Measurements from ENCODE around the gene ASB10. TPM values are rescaled to one million over a fixed set of nuclear protein-coding genes. Genes with fewer than 3 reads are reported as not detected.

The ASB10 gene
- total RNA-seq, 1 donor from 2014 or later: not detected

DNA sequence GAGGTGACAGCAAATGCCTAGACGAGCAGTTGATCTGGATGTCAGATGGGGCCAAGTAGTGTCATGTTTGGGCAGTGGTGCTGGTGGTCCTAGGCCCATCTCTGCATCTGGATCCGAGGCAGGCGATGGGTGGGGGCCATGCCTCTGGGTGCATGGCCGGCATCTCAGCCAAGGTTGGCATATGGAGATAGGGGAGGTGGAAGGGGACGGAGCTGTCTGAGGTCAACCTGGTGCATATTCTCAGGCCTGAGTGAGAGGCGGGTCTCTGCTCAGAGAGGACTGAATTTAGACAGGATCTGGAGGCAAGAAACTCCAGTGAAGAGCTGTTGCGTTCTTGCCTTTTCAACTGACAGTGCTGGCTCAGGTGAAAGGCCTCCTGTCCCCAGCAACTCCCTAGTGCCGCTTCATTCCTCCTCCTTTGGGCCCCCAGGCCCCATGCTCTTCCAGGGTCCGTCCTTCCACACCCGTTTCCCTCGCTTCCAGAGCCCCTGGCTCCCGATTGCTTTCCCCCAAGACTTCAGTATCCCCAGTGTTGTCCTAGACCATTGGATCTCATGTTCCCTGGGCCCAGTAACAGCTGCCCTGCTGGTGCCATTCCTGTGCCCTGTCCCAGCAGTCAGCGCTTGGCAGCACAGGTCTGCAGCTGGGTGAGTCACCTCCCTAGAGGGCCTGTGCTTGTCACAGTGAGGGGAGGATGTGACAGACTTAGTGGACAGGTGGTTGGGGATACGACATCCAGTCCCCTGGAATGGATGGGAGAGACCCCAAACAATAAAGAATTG is 52.1 kb downstream of the ASB10 start:
- TF ChIP-seq, protein P1, sequence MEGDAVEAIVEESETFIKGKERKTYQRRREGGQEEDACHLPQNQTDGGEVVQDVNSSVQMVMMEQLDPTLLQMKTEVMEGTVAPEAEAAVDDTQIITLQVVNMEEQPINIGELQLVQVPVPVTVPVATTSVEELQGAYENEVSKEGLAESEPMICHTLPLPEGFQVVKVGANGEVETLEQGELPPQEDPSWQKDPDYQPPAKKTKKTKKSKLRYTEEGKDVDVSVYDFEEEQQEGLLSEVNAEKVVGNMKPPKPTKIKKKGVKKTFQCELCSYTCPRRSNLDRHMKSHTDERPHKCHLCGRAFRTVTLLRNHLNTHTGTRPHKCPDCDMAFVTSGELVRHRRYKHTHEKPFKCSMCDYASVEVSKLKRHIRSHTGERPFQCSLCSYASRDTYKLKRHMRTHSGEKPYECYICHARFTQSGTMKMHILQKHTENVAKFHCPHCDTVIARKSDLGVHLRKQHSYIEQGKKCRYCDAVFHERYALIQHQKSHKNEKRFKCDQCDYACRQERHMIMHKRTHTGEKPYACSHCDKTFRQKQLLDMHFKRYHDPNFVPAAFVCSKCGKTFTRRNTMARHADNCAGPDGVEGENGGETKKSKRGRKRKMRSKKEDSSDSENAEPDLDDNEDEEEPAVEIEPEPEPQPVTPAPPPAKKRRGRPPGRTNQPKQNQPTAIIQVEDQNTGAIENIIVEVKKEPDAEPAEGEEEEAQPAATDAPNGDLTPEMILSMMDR (IDR thresholded peaks at IDR 0.05; ENCODE audit: unreplicated experiment): no peak
- H3K4me3 Mint-ChIP-seq (ENCODE audit: unreplicated experiment): peak overlapping the region; percentile 59
- H3K27me3 Mint-ChIP-seq (ENCODE audit: unreplicated experiment): peaks cover 32% of the 10 kb centered on the region
- peaks cover 42% of the 10 kb centered on the region for H3K36me3 Mint-ChIP-seq (ENCODE audit: low read depth, unreplicated experiment)
- no peaks in the 10 kb centered on the region for H3K9me3 Mint-ChIP-seq (ENCODE audit: unreplicated experiment)
- H3K27ac Mint-ChIP-seq (ENCODE audit: unreplicated experiment): no peak overlapping the region
- DNase-seq (ENCODE audit: low spot score): no peak
- peaks cover 12% of the 10 kb centered on the region for H3K4me1 Mint-ChIP-seq (ENCODE audit: unreplicated experiment)

- Mint-ChIP-seq H3K27ac (ENCODE audit: unreplicated experiment) (no peak overlapping the region), H3K36me3 (ENCODE audit: low read depth, unreplicated experiment) (peaks cover 43% of the 10 kb centered on the region), H3K4me3 (ENCODE audit: unreplicated experiment) (peak overlapping the region; percentile 37), H3K9me3 (ENCODE audit: unreplicated experiment) (no peaks in the 10 kb centered on the region), H3K27me3 (ENCODE audit: unreplicated experiment) (peaks cover 28% of the 10 kb centered on the region), H3K4me1 (ENCODE audit: unreplicated experiment) (peaks cover 6% of the 10 kb centered on the region)
- DNase-seq (ENCODE audit: low spot score): no peak
- TF ChIP-seq, protein P1 (IDR thresholded peaks at IDR 0.05; ENCODE audit: unreplicated experiment): no peak
These were observed 52.9 kb downstream of the ASB10 start for GRCh38 chr7:151133986-151134742.

- no peak for DNase-seq (ENCODE audit: low spot score)
- H3K36me3 Mint-ChIP-seq (ENCODE audit: low read depth, unreplicated experiment): peaks cover 41% of the 10 kb centered on the region
- no peaks in the 10 kb centered on the region for H3K4me1 Mint-ChIP-seq (ENCODE audit: unreplicated experiment)
- H3K27ac Mint-ChIP-seq (ENCODE audit: unreplicated experiment): peak overlapping the region; percentile 61
- H3K27me3 Mint-ChIP-seq (ENCODE audit: unreplicated experiment): peaks cover 25% of the 10 kb centered on the region
- TF ChIP-seq, protein P1 (IDR thresholded peaks at IDR 0.05; ENCODE audit: unreplicated experiment): no peak
- H3K9me3 Mint-ChIP-seq (ENCODE audit: unreplicated experiment): no peaks in the 10 kb centered on the region
- H3K4me3 Mint-ChIP-seq (ENCODE audit: unreplicated experiment): peak overlapping the region; percentile 74
These were observed 53.6 kb downstream of the ASB10 start for GRCh38 chr7:151133266-151133985.

DNA sequence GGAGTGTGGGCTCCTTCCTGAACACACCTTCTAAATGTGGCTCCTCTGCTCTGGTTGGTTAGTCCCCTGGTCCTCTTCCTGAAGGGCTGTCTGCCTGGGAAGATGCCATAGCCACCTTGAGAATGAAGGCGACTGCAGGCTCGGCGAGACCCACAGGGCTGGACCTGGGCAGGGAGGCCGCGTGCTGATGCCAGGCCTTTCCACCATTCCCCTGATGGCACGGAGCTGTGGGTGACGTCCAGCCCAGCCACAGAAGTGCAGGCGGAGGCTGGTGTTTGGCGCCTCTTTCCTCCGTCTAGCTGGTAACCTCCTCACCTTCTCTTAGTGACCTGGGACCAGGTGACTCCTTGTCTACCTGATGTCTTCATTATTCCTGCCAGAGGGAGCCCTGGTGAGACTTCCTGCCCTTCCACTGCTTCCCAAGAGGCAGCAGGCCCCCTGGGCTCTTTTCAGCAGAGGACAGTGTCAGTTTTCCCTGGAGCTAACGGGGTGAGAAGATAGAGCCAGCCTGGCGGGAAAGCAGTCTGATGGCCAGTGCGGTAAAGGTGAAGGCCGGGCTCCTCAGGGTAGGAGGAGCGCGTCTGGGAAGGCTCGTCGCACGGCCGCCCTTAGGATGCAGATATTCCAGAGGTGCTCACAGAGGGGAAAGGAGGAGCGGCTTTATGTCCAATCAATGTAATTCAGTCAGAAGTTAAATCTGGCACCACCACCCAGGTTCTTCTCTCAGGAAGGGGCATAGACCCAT is 54.4 kb downstream of the ASB10 start:
- Mint-ChIP-seq H3K27ac (ENCODE audit: unreplicated experiment) (peak overlapping the region; percentile 61), H3K4me3 (ENCODE audit: unreplicated experiment) (peak overlapping the region; percentile 74), H3K4me1 (ENCODE audit: unreplicated experiment) (peaks cover 5% of the 10 kb centered on the region), H3K36me3 (ENCODE audit: low read depth, unreplicated experiment) (peaks cover 46% of the 10 kb centered on the region), H3K9me3 (ENCODE audit: unreplicated experiment) (no peaks in the 10 kb centered on the region), H3K27me3 (ENCODE audit: unreplicated experiment) (peaks cover 29% of the 10 kb centered on the region)
- no peak for DNase-seq (ENCODE audit: low spot score)
- TF ChIP-seq, protein P1 (IDR thresholded peaks at IDR 0.05; ENCODE audit: unreplicated experiment): no peak
